CD4-positive, alpha-beta T cell treated with Interleukin-17A for 4 hours (primary cell): Measurements from ENCODE around the gene KIF2C.
"Not testable (repeated sequence)": the region's sequence is repeated elsewhere in the genome, so short reads cannot be mapped to it uniquely, and the experiment has no call there.

Experiments used
- DNase-seq: peaks from one replicate; pipeline ENCODE4 v3.0.0-alpha.2; 2020; ENCODE audit warnings: mixed read lengths

KIF2C gene

DNA sequence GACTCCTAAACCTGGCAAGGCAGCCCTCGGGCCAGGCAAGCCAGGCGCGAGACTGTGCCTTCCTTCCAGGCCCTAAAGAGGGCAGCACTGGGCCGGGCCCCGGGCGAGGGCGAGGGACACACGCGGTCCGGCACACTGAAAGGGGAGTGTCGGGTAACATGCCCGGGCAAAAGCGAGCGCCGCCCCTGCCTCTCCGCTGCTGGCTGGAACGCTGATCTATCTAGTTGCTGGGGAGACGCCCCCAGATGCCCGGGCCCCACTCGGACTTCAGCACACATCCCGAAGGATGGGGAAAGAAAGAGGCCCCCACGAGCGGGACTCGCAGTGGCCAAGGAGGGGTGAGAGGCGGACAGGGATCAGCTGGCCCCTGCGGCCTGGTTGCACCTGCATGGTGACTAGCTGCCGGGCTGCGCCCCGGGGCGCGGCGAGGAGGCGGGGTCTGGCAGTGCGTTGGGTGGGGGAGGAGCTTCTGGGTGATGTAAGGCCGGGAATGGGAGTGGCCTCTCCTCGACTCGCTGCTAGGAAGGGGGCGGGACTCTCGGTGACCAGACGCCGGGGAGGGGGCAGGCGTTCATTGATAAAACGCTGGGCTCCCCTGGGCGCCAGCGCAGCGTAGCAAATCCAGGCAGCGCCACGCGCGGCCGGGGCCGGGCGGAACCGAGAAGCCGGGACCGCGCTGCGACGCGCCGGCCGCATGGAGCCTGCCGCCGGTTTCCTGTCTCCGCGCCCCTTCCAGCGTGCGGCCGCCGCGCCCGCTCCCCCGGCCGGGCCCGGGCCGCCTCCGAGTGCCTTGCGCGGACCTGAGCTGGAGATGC lies 60.3 kb downstream of the KIF2C start, which contains the start of gene PLK3:
PLK3 (plus strand) TSS at position 608 of the 815 bp plus-strand sequence; CDS start at position 695, 87 bp downstream.
- peak; percentile 99 for DNase-seq

DNA sequence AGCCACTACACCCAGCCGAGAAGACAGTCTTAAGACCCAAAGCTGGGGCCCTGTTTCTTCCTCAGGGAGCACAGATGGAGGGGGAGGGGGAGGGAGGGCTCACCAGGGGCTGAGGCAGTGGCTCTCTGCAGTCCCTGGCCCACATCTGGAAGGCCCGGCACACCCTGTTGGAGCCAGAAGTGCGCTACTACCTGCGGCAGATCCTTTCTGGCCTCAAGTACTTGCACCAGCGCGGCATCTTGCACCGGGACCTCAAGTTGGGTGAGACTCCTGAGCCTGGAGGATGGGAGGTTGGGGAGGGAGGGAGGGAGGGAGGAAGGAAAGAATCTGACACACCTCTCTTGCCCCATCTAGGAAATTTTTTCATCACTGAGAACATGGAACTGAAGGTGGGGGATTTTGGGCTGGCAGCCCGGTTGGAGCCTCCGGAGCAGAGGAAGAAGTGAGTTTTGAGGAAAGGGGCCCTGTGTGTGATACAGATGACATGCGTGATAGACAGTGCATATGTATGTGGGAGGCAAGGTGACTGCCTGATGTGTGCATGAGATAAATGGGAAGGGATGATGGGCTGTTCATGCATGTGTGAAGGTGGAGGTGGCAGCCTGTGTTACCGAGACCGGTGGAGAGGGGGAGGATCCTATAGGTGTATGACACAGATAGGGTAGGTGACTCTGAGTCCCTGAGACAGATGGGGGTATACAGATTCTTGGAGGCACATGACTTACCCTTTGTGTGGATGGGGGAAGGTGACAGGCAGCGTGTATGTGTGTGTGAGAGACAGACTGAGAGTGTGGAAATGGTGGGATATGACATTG lies 62.1 kb downstream of the KIF2C start:
- DNase-seq = peak; percentile 53

GRCh38 chr1:44802306-44803061 lies 62.8 kb downstream of the KIF2C start:
- peak; percentile 24 for DNase-seq

DNA sequence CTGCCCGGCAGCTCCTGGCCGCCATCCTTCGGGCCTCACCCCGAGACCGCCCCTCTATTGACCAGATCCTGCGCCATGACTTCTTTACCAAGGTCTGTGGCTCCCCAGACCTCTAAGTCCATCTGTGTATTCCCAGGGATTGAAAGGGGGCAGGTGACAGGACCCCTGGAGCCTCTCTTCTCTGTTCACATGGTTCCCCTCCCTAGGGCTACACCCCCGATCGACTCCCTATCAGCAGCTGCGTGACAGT lies 63.4 kb downstream of the KIF2C start:
- DNase-seq = no peak

DNA sequence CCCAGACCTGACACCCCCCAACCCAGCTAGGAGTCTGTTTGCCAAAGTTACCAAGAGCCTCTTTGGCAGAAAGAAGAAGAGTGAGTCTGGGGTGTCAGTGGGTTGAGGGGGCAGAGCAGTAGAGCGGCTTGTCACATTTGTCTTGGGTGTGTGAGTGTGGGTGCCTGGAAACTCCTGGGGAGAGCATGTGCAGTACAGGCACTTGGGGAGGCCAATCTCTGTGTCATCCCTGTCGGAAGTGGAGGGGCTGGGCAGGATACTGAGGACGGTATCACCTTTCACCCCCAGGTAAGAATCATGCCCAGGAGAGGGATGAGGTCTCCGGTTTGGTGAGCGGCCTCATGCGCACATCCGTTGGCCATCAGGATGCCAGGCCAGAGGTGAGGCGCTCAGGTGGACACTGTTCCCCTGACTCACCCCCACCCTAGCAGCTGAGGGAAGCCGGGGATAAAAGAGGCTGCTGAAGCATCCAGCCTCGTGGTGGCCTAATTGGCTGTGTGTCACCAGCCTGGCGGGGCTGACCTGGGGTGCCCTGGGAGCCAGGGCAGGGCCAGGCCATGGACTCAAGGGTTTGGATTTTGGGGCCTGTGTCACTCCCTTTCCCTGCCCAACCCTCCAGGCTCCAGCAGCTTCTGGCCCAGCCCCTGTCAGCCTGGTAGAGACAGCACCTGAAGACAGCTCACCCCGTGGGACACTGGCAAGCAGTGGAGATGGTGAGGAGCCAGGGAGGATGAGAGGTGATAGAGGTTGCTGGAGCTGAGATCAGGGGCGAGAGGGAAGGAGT lies 63.9 kb downstream of the KIF2C start:
- no peak for DNase-seq

DNA sequence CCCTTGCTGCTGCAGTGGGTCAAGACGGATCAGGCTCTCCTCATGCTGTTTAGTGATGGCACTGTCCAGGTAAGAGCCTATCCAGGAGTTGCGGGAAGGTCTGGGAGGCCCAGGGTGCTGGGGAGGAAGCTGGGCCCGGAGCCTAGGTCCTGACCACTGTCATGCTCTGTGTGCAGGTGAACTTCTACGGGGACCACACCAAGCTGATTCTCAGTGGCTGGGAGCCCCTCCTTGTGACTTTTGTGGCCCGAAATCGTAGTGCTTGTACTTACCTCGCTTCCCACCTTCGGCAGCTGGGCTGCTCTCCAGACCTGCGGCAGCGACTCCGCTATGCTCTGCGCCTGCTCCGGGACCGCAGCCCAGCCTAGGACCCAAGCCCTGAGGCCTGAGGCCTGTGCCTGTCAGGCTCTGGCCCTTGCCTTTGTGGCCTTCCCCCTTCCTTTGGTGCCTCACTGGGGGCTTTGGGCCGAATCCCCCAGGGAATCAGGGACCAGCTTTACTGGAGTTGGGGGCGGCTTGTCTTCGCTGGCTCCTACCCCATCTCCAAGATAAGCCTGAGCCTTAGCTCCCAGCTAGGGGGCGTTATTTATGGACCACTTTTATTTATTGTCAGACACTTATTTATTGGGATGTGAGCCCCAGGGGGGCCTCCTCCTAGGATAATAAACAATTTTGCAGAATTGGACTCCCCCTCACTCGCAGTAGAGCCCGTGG lies 65.8 kb downstream of the KIF2C start:
- no peak for DNase-seq

DNA sequence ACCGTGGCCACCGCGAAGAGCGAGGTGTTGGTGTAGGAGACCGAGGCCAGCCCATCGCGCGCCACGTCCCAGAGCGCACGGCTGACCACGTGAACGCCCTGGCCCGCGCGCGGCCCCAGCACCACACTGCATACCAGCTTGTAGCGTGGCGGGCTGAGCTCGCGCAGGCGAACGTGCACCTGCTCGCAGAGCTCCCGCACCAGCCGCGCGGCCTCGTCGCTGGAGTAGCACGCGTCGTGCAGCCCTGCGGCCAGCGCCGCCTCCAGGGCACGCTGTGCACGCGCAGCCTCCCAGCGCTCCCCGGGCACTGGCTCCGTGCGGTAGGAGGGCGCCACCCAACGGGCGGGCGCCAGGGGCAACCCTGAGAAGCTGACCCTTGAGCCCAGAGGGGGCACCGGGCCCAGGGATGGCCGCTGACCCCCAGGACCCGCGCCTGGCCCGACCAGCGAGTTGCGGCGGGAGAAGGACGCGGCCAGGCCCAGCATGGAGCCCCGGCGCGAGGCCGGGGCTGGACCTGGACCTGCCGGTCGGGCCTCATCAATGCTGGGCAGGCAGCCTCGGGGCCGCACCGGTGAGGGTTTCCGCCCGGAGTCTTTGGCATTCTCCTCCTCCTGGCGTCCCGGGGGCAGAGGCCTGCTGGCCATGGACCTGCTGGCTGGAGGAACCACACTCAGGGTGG lies 66.5 kb downstream of the KIF2C start:
- peak; percentile 18 for DNase-seq

GRCh38 chr1:44806704-44807363 lies 67.2 kb downstream of the KIF2C start, which contains the start of gene DYNLT4:
TSS of gene DYNLT4 (minus strand) at chr1:44807351. CDS start at chr1:44806668, 683 bp downstream.
- DNase-seq = peak; percentile 37

- DNase-seq = peak; percentile 97
Observed at GRCh38 chr1:44807364-44808062, 67.9 kb downstream of the KIF2C start.

- DNase-seq = peak; percentile 37
Observed at GRCh38 chr1:44808063-44808937, 68.7 kb downstream of the KIF2C start, which contains the start of gene BTBD19. TSS of gene BTBD19 (plus strand) at chr1:44808523. CDS start at chr1:44808821, 298 bp downstream.

- peak; percentile 91 for DNase-seq
Observed at GRCh38 chr1:44808938-44809917, 69.6 kb downstream of the KIF2C start.

DNA sequence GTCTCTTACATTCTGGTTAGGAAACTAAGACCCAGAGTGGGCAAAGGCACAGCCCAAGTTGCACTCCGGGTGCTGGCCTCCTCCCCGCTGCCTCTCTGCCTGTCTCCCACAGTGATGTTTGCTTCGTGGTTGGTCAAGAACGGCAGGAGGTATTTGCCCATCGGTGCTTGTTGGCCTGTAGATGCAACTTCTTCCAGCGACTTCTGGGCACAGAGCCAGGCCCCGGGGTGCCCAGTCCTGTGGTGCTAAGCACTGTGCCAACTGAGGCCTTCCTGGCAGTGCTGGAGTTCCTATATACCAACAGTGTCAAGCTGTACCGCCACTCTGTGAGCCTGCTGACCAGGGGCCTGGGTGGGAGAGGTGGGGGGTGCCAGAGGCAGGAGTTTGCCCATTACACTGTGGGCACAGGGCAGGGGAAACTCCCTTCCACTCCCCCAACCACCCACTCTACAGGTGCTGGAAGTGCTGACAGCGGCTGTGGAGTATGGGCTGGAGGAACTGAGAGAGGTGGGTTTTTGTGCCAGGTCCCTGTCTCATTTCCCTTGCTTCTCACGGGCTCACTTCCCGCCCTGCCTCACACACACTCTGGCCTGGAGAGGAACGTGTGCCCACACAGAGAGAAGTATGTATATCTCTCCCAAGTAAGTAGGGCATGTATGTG lies 70.6 kb downstream of the KIF2C start:
- peak; percentile 49 for DNase-seq

DNA sequence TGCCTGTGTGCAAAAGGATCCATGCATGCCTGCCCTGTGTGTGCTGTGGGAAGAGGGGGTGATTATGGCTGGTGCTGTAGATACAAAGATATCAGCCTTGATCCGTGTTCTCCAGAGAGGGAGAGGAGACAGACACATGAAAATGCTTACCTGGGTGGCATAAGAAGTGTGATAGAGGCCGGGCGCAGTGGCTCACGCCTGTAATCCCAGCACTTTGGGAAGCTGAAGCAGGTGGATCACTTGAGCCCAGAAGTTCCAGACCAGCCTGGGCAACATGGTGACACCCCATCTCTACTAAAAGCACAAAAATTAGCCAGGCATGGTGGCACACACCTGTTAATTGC lies 71.1 kb downstream of the KIF2C start:
- not testable (repeated sequence) for DNase-seq

DNA sequence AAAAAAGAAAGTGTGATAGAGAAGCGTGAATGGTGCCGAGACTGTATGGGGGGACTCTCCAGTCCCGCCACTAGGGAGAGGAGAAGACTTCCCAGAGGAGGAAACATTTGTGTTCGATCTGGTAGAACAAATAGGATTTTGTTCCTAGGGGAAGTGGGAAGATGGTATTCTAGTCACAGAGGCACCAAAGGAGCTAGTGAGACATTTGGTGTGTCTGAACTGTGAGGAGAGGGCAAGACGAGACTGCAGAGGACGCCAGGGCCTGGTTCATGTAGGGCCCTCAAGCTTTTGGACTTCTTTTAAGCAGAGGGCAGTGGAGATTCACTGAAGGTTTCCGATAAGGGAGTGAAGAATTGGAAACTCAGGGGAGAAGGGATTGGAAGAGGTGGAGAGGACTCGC lies 71.6 kb downstream of the KIF2C start:
- DNase-seq = no peak

- no peak for DNase-seq
Observed at GRCh38 chr1:44812822-44813543, 73.3 kb downstream of the KIF2C start.

GRCh38 chr1:44815926-44816325 lies 76.3 kb downstream of the KIF2C start:
- DNase-seq = not testable (repeated sequence)
